GDM1 (cell line): Measurements from ENCODE around the gene SPAG7.

Experiments used
- DNase-seq: peaks from one replicate; lab custom pipeline; 2025; lab: John Stamatoyannopoulos, UW

The SPAG7 gene

DNA sequence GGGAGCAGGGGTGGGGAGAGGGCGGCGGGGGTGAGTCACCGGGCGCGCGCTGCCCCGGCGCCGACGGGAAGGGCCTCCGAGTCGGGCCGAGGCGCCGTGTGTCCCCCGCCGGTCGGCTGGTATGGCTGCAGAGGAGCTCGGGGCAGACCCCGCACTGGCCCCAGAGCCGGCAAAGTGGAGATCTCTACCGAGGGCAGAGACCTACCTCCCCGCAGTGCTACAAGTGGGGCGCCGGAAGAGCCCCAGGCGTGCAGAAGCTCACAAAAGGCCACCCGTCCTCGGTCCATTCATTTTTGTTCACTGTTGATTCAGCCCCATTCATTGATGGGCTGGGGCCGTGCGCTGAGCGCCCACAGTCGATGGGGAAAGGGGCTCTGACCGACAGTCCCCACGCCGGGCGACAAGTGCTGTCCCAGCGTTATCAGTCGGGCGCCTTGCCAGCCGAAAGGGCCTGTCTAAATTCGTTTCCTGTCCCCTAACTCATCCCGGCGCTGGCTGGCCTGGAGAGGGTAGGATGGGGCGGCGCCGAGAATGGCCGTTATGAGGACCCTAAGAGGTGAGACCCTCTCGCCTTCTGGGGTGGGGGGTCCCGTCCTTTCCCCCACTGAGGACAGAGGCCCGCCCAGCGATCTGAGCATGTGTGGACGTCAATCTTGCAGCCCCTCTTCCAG lies 17.4 kb downstream of the SPAG7 start:
- no peak for DNase-seq

DNA sequence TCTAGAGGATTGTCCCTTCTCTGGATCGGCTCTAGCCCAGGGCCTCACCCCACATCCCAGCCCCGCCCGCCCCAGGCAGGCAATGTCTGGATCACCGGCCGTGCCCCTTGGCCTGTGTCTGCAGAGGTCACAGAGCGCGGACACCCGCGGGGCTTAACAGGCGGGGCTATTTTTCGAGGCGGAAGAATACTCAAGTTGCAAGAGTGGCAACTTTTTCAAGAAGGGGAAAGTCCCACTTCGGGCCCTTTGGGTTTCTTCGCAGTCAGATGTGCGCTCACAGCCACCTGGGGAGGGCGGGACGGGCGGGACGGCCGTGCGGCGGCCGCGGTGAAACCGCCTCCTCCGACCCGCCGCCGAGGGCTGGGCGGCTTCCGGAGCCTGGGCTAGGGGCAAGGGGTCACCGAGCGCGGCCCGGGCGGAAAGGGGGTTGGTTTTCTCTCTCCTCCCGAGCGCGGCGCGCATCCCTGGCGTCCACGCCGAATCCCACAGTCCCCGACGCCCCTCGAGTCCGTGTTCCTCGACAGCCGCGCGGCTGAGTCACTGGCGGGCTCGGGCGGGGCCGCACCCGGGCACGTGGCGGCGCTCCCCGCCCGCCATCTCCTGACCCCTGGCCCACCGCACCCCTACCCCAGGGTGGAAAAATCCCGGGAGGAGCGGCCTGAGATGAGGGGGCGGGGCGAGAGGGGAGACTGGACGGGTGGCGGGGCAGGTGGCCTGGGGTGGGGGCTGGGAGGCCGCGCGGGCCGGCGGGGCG lies 18.1 kb downstream of the SPAG7 start:
- DNase-seq: peak; percentile 40

DNA sequence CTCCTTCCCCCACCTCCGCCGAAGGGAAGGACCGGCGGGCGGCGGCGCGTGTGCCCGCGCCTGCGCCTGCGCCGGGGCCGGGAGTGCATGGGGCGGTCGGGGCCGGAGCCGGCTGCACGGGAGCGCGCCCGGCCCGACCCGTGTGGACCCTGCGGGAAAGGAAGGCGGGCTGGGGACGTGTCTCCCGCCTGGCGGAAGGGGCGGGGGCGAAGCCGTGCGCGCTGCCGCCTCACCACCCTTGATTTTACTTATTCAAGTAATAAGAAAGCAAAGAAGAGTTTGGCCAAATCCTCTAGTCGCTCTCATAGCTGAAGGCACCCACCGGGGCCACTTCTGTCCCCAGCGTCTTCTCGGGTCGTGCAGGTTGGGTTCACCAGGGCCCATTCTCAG lies 18.7 kb downstream of the SPAG7 start:
- DNase-seq: peak; percentile 90

DNA sequence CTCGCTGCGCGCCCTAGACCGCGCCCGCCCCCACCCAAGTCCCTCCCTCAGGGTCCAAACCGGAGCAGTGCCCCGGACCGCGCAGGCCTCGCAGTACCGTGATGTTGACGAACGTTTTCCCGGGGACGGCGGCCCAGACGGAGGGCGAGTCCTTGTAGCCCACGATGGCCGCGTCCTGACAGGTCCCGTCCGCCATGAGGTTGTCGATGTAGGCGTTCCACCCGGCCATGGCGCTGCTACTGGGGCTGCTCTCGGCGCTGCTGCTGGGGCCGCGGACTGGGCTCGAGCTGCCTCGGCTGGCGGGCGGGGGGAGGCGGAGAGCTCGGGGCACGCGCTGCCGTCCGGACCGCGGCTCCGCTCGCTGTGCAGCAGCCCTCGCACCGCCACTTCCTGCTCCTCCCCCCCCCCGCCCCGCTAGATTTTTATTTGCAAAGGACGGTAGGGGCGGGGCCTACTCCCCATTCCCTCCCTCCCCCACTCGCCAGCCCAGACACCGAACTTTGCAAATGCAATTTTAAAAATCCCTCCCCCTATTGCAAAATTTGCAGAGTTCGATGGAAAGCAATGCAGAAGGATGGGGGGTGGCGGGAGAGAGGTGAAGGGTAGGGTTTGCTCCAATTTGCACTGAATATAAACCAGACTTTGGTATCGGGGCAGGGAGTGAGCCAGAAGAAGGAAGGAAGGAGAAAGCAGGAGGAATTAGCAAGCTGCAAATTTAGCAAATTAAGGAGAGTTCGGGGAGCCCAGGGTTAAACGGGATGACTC lies 19.3 kb downstream of the SPAG7 start, which contains the start of gene PFN1:
Gene PFN1 (minus strand): TSS at position 365 of the 765 bp plus-strand sequence. CDS start 136 bp downstream, at position 229.
- DNase-seq: peak; percentile 86

DNA sequence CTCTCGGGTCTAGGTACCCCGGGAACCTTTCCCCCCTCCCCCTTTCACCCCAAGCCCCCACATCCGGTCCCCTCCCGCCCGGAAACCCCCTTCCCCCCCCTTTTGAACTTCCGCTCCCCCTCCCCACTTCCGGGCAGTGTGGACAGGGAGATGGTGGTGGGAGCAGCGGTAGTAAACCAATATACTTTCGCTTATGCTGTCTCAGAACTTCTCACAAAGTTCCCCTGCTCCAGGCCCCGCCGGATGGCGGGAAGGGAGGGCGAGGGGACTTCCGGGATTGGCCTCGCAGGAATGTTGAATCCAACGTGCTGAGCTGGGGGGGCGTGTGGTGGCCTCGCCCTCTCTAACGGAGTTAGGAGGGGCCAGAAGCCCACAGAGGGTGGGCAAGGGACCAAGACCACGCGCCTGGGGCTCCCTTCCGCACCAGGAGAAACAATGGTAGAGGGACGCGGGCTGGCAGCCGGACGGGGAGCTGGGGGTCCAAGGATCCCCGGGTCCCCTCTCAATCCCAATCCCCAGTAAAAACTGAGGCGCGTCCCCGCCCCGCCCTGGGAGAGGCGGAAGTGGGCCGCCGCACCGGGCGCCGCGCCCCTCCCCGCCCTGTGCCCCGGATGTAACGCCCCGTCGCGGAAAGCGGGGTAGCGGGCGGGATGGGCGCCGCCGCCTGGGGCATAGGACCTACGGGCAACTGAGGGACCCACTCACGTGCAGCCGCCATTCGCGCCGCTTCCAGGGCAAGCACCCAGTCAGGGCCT lies 20.0 kb downstream of the SPAG7 start:
- DNase-seq: peak; percentile 43

DNA sequence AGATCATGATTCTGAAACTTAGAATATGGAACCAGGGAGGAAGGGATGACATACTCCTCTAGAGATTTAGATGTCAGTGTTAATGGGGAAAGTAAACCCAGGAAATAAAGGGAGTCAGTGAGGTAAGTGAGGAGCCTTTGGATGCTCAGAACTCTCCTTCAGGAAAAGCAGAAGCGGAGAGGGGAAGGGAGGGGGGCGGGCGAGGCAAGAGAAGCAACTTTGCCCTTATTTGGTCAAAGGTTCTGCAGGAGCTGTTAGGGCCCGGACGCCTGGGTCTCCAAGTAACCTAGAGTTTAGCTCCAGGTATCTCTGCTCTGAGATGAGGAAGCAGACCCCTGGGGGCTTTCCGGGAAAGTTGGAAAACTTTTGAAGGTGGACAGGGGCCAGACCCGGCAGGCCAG lies 20.6 kb downstream of the SPAG7 start:
- DNase-seq: peak; percentile 31

DNA sequence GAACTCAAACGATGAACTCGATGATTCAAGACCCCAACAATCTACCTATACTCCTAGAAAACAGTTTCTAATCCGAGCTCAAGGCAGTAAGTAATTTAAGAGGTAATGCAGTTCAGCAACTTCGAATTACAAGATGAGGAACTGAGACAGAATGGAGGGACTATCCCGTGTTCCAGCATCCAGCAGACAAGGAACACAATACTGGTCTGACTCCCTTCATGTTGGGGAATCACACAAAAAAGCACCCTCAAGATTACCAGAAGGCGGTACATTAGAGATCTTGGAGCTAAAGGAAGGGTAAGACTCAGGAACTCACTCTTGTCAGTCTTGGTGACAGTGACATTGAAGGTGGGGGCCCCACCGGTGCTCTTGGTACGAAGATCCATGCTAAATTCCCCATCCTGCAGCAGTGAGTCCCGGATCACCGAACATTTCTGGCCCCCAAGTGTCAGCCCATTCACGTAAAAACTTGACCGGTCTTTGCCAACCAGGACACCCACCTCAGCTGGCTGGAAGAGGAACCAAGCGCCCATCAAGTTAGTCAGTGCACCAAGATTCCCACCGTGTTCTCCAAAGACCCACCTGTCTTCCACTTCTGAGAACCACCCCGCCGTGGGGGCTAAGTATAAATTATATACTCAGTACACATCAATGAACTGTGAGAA lies 21.2 kb downstream of the SPAG7 start:
- DNase-seq: no peak

DNA sequence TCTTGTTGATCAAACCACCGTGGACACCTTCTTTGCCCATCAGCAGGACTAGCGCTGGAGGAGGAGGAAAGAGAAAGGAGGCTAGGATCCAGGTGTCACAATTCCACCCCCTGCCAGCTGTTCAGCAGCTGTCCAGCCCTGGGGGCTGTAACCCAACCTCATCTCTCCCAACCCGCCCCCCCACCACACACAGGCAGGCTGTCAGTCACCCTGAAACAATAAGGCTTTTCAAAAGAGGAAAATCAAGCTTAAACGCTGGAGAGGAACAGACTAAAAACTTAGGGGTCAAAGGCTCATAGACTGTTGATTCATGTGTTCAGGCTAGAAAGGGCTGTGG lies 21.7 kb downstream of the SPAG7 start:
- no peak for DNase-seq

DNA sequence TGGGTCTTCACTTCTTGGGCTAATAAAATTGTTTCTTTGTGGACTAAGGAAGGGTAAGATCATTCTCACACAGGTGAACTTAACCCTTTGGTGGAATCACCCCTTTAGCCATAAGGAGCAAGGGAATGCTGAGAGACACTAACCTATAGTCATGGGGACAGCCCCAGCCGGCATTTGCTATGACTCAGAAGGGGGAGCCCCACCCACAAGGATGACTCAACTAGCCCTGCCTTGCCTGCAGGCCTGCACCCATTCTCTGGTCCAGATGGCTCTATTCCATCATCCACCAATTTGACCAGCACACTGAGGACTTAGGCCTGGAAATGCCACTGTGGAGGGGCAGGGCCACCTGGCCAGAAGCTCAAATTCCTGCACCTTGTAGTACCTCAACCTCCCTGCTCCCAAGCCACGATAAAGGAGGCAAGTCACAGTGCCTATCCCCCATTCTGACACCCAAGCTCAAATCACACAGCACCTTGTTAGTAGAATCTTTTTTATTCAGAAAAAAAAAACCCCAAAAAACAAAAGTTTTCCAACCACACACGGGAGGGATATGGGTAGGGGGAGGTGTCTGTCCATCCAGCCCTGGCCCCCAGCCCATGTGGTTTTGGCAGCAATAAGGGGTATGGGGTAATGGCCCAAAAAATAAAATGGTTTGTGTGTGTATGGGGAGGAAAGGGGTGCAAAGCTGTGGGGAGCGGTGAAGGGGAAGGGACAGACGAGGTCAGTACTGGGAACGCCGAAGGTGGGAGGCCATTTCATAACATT lies 22.3 kb downstream of the SPAG7 start:
- DNase-seq: peak; percentile 52

DNA sequence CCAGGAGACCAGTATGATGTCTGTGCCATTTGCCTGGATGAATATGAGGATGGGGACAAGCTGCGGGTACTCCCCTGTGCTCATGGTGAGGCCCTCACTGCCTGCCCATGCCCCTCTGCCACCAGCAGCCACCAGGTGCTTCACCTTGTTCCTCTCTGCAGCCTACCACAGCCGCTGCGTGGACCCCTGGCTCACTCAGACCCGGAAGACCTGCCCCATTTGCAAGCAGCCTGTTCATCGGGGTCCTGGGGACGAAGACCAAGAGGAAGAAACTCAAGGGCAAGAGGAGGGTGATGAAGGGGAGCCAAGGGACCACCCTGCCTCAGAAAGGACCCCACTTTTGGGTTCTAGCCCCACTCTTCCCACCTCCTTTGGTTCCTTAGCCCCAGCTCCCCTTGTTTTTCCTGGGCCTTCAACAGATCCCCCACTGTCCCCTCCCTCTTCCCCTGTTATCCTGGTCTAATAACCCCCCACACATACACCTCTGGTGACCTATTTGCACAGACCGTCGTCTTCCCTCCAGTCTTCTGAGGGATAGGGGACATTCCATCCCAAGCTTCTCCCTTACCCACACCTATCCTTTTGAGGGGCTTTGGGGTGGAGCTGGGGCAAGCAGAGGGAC lies 23.0 kb downstream of the SPAG7 start:
- no peak for DNase-seq

DNA sequence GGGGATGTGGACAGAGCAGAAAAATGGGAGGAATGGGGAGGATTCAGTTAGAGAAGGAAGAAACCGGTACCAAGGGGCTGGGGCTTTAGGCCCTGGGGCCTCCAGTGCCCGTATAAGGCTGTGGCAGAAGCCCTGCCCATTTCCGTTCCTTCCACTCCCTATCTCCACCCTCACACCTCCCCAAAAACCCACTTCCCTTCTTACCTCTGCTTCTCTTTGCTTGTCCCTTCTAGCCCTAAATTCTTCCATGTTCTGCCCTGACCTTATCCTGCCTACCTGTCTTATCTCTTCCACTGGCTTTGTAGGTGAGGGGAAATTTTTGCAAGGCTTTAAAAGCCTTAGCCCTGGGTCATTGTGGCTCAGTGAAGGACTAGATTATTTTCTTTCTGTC lies 23.5 kb downstream of the SPAG7 start:
- DNase-seq: peak; percentile 68

DNA sequence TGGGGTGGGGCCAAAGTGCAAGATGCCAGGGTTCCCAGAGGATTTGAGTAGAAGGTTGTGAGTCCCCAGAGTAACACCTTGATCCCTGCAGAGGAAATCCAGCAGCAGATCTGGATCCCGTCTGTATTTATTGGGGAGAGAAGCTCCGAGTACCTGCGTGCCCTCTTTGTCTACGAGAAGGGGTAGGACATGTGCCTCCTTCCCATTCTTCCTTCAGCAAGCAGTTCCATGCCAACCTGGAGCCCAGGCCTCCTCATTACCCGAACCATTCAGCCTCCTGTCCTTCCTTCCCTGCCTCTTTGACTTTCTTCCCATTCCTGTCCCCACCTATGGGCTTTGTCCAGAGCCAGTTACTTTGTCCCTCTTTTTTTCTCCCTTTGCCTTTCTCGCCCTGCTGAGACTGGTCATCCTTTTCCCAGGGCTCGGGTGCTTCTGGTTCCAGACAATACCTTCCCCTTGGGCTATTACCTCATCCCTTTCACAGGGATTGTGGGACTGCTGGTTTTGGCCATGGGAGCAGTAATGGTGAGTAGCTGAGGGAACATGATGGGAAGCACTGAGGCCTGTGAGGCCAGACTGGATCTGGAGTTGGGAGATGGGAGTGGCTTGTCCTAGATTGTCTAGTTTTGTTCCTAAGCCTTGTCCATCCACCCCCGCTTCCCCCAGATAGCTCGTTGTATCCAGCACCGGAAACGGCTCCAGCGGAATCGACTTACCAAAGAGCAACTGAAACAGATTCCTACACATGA lies 24.7 kb downstream of the SPAG7 start:
- DNase-seq: no peak

DNA sequence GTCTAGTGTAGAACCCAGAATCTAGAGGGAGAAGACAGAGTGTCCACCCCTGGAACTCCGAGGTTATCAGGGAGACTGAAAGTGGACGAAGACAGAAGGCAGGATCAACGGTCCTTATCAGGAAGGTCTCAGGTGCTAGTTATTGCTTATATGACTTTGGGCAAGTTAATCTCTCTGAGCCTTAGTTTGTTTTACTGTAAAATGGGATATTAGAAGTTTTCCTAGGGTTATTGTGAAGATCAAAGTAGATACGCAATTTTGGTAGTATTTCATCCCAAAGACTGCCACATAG lies 26.4 kb downstream of the SPAG7 start:
- no peak for DNase-seq

DNA sequence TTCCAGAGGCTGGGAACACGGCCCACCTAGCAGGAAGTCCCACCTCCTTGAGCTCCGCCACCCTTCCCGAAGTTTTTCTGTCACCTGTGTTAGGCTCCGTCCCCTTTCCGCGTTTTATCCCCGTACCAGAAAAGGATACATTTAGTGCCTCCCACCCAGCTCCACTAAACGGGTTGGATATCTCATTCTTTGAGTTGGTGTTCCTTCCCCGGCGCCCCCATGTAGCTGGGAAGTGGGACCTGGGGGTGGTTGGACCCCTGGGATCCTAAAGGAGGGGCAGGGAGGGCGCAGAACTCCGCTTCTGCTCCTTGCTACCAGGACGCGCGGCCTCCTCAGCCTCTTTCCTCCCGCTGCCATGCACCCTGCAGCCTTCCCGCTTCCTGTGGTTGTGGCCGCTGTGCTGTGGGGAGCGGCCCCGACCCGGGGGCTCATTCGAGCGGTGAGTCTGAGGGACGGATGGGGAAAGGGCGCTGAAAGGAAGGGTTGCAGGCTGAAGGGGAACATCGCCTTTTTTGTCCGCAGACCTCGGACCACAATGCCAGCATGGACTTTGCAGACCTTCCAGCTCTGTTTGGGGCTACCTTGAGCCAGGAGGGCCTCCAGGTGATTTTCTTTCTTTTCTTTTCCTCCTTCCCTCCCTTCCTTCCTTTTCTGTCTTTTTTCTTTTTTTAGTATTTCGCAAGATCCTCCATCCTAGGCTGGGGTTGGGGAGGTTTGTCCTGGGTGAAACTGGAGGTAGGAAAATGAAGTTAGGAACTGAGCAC lies 26.9 kb downstream of the SPAG7 start:
- peak; percentile 14 for DNase-seq

DNA sequence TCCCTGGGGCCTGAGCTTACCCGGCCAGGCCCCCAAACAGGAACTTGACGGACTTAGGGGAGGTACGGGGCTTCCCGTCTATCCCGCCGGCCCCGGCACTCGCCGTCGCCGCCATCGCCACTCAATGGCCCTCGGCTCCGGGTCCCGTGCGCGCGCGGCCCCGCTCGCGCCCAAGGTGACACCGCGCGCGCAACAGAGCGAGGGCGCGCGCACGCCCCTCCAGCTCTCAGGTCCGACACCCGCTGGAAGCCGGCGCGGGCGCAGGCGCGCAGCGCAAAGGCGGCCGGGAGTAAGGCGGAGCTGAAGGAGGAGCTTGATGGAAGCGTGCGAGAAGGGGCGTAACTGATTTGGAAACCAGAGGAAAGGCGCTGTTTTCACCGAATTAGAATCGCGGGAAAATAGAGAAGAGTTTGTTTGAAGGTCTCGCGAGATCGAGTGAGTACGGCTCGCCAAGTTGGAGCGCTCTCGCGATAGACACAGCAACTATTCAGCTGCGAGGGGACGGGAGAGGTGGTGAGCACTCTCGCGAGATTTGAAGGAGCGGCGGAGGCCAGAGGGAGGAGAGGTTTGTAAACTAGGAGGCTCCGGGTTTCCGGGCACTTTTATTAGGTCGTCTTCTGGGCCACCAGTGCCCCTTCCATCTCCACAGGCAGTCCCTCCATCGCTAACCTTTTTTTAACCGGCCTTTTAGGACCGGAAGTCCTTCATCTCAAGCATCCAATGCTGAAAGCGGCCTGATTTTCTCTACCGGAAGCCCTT lies 27.6 kb downstream of the SPAG7 start, which contains the start of the genes RNF167 and SLC25A11:
Gene RNF167 (plus strand): TSS at position 473 of the 759 bp plus-strand sequence. CDS start 642 bp downstream, outside the sequence.
Gene SLC25A11 (minus strand): TSS at position 251 of the 759 bp plus-strand sequence. CDS start 136 bp downstream, at position 115.
- DNase-seq: peak; percentile 99

DNA sequence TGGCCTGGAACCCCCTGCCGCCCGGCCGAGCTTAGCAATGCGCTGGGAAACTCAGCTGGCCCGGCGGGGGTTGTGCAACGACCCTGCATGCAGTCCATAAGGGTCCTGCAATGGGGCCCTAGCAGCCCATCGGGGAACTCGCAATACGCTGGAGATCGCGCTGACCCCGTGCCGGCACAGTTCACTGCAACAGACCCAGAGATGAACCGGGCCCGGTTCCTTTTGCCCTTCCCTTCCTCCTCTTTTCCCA lies 28.1 kb downstream of the SPAG7 start:
- DNase-seq: no peak

DNA sequence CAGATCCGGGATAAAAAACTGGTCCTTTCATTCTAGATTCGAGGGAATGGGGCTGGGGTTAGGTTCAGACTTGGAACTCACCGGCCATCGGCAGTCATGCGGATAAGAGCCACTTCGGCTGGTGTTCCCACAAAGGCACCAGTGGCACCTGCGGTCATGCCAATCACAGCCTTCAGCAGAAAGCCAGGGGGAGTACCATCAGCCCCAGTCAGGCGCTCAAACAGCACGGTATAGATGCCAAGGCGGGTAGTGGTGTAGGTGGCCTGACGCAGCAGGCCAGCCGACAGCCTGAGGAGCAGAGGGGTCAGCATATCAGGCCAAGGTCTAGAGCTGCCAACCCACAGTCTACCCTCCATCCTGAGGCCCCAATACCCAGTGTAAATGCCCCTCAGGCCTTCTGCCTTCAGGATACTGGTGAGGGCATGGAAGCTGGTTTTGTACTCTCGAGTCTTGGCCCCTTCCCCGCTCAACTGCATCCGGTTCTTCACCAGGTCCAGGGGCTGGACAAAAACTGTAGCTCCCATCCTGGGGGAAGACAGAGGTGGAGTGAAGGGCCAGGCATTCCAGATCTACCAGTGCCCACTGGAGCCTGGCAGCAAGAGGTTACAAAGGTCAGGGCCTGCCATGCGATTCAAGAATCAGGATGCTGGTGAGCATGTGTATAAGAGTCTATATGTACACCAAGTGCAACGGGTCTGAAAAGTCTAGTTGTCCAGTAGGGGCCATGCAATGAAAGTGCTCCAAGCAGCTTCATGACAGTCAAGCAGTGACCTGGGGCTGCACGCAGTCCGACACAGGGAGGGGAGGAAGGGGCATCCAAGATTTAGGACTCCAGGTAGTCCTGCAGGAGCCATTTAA lies 28.7 kb downstream of the SPAG7 start:
- DNase-seq: no peak
